ENCODE results near the gene PLEKHA7. TPM values are rescaled to one million over a fixed set of nuclear protein-coding genes. Genes with fewer than 3 reads are reported as not detected.

Gene PLEKHA7
- total RNA-seq, 2 donors from 2014 or later = 10.8 to 17.6 TPM

DNA sequence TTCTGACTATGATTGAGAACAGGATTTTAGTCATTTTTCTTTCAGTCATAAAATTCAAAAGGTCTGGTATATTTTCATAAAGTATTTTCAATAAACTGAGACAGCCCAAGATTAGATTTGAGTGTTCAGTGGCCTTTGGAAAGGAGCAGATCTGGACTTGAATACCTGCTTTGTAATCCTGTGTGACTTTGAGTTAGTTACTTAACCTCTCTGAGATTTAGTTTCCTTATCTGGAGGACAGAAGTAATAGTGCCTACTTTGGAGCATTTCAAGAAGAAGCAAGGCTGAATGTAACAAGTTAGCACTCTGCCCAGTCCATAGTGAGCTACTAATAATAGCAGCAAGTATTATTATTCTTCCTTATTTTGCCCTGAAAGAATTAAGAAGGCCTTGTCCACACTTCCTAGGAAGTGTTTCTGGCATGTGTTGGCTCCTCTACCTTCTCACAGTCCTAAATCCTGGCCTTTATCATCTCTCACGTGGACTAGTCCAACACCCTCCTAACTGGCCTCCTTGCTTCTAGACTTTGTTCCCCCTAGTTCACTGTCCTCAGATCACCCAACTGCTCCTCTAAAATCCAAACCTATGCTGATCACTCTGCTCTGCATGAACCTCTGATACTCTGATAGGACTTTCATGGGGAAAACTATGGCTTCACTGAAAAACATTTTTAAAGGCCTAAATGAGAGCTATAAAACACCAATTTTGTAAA is 115.8 kb downstream of the PLEKHA7 start:
- no peak for ATAC-seq (ENCODE audit: insufficient number of reproducible peaks, low FRiP score, low read depth)
- Histone ChIP-seq H3K4me3 (no peak overlapping the region), H3K9me3 (no peaks in the 10 kb centered on the region), H3K27me3 (replicated peaks; ENCODE audit: insufficient read depth) (no peaks in the 10 kb centered on the region), H3K36me3 (no peaks in the 10 kb centered on the region), H3K27ac (no peak overlapping the region), H3K4me1 (ENCODE audit: control insufficient read depth in 1 of 2, low read depth in 2 of 2) (no peaks in the 10 kb centered on the region)
- TF ChIP-seq, protein P1, sequence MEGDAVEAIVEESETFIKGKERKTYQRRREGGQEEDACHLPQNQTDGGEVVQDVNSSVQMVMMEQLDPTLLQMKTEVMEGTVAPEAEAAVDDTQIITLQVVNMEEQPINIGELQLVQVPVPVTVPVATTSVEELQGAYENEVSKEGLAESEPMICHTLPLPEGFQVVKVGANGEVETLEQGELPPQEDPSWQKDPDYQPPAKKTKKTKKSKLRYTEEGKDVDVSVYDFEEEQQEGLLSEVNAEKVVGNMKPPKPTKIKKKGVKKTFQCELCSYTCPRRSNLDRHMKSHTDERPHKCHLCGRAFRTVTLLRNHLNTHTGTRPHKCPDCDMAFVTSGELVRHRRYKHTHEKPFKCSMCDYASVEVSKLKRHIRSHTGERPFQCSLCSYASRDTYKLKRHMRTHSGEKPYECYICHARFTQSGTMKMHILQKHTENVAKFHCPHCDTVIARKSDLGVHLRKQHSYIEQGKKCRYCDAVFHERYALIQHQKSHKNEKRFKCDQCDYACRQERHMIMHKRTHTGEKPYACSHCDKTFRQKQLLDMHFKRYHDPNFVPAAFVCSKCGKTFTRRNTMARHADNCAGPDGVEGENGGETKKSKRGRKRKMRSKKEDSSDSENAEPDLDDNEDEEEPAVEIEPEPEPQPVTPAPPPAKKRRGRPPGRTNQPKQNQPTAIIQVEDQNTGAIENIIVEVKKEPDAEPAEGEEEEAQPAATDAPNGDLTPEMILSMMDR (IDR thresholded peaks at IDR 0.05) = no peak
- DNase-seq (ENCODE audit: low spot score) = no peak

DNA sequence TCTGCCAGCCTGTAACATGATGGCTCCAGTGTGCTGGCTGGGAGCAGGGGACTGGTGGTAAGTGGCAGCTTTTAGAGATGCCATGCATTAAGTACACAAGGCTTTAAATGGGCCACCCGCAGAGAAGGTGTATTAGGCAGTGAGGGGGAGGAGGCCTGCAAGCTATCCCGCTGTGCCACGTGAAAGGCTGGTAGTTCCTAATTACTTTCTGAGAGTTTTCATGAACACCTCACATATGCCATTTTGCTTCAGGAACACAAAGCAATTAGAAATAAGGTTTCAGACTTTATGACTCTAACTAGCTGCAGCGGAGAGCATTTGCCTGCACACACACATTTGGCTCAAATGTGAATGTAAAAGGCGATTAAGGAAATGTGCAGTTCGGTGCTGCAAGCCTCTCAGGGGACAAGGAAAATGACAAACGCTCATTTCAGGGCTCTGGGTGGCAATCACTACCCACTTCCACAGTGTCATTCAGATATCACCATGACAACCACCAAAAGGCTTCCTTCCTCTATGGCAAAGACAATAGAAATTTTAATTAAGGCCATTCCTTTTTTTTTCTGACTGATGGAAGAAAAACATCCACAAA is 116.6 kb downstream of the PLEKHA7 start:
- ATAC-seq (ENCODE audit: insufficient number of reproducible peaks, low FRiP score, low read depth) = no peak
- H3K9me3 ChIP-seq = no peaks in the 10 kb centered on the region
- TF ChIP-seq, protein P1 (IDR thresholded peaks at IDR 0.05) = no peak

DNA sequence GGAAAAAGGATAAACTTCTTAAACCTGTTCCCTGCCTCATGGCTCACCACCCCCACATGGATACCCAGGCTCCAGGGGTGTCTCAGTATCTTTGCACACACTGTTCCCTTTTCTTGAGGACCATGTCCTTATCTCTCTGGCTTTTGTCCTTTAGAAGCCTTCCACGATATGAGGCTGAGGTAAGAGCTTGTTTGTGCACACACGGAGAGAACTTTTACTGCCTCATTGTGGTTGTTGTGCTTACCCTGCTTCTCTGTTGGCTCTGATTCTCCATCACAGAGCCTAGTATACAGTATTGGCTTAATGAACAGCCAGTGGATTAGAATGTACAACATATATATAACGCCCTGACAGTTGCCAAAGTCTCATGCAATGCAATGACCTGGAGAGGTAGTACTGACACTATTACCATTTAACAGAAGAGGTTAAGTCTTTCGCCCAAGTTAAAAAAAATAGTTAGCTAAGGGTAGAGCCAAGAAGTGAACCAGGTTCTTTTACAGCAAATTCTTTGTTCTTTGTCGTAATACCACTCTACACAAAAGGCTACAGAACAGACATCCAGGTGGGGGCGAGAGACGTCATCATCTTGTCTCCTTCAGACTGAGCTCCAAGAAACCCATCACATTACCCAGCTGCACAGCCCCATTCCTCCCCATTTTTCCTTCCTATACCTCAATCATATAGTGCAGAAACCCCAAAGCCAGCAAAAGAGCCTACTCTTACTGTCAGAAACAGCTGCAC is 117.3 kb downstream of the PLEKHA7 start:
- TF ChIP-seq, protein P1 (IDR thresholded peaks at IDR 0.05) = no peak
- Histone ChIP-seq H3K4me1 (ENCODE audit: control insufficient read depth in 1 of 2, low read depth in 2 of 2) (no peaks in the 10 kb centered on the region), H3K27me3 (replicated peaks; ENCODE audit: insufficient read depth) (no peaks in the 10 kb centered on the region), H3K27ac (no peak overlapping the region), H3K9me3 (no peaks in the 10 kb centered on the region), H3K36me3 (no peaks in the 10 kb centered on the region), H3K4me3 (no peak overlapping the region)
- ATAC-seq (ENCODE audit: insufficient number of reproducible peaks, low FRiP score, low read depth) (no peak), DNase-seq (ENCODE audit: low spot score) (no peak)

More for the DNA sequence above, 116.6 kb downstream of the PLEKHA7 start:
- H3K4me1 ChIP-seq (ENCODE audit: control insufficient read depth in 1 of 2, low read depth in 2 of 2) = no peaks in the 10 kb centered on the region
- no peaks in the 10 kb centered on the region for H3K36me3 ChIP-seq
- no peak overlapping the region for H3K4me3 ChIP-seq
- no peaks in the 10 kb centered on the region for H3K27me3 ChIP-seq (replicated peaks; ENCODE audit: insufficient read depth)
- no peak for DNase-seq (ENCODE audit: low spot score)
- no peak overlapping the region for H3K27ac ChIP-seq

DNA sequence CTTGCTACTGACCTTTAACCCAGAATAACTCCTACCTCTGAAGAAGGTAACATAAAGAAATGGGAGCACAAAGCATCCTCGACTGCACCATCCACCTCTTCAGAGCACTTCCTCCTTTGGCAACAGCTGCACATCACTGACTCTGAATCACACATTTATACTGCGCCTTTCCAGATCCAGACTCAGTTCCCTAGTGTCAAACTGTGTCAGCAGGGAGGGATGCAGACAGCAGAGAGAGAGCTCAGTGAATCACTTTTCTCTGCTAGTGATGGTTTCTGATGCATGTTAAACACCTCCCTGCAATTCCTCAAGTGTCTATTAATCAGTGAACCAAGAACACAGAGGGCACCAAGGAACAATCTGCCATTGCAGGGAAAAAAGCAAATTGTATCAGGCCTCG is 118.9 kb downstream of the PLEKHA7 start:
- Histone ChIP-seq H3K9me3 (peaks cover under 1% of the 10 kb centered on the region), H3K36me3 (no peaks in the 10 kb centered on the region), H3K4me3 (no peak overlapping the region), H3K4me1 (ENCODE audit: control insufficient read depth in 1 of 2, low read depth in 2 of 2) (no peaks in the 10 kb centered on the region), H3K27me3 (replicated peaks; ENCODE audit: insufficient read depth) (no peaks in the 10 kb centered on the region), H3K27ac (no peak overlapping the region)
- DNase-seq (ENCODE audit: low spot score) (no peak), ATAC-seq (ENCODE audit: insufficient number of reproducible peaks, low FRiP score, low read depth) (no peak)
- TF ChIP-seq, protein P1 (IDR thresholded peaks at IDR 0.05) = no peak

DNA sequence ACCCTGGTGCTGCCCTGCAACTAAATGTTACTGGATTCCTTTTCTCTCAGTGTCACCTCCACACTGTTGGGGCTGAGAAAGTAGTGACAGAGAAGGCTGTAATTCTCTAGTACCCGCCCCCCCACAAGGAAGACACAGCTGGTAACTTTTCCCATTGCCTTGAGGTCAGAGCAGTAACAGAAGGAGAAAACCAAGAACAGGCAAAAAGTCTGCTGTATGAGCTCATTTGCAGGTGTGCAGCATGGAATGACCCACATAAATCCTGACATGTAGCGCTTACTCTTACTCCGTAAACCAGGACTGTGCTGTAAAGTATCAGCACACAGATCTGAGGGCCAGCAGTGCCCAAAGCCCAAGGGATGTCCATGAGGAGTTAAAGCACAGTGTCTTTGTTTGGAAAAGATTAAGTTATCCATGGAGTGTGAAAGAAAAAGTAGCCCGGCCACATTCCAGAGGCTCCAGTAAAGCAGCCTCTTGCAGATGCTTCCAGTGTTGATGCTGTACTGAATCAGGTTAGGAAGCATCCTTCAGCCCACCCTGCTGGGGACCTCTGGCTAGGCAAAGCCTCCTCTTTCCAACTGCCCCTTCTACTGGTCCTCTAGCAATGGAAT is 120.7 kb downstream of the PLEKHA7 start:
- Histone ChIP-seq H3K27ac (no peak overlapping the region), H3K4me3 (no peak overlapping the region), H3K27me3 (replicated peaks; ENCODE audit: insufficient read depth) (no peaks in the 10 kb centered on the region), H3K36me3 (no peaks in the 10 kb centered on the region), H3K4me1 (ENCODE audit: control insufficient read depth in 1 of 2, low read depth in 2 of 2) (no peaks in the 10 kb centered on the region), H3K9me3 (peaks cover 9% of the 10 kb centered on the region)
- no peak for ATAC-seq (ENCODE audit: insufficient number of reproducible peaks, low FRiP score, low read depth)
- TF ChIP-seq, protein P1 (IDR thresholded peaks at IDR 0.05) = no peak
- DNase-seq (ENCODE audit: low spot score) = no peak
